Suprapubic skin (tissue), 3 donors: ENCODE data around the gene PPP1R37.

ENCODE experiments used
- POLR2A ChIP-seq, 2 donors: fragments of 450-650 bp; IDR thresholded peaks; one replicate each; pipeline ENCODE4 v1.6.1; 2017; ENCODE audit warnings: antibody characterized with exemption in 2 of 2, mild to moderate bottlenecking in 2 of 2, moderate library complexity in 2 of 2
- TF ChIP-seq, protein P1 (sequence below), 2 donors: fragments of 200-600 bp in 1 of 2; fragments of 450-650 bp in 1 of 2; sonication (generic) in 1 of 2; IDR thresholded peaks; one replicate each; pipeline ENCODE4 v1.5.1; 2016 to 2019; ENCODE audit warnings: antibody characterized with exemption in 2 of 2, mild to moderate bottlenecking in 1 of 2, moderate library complexity in 1 of 2

DNA sequence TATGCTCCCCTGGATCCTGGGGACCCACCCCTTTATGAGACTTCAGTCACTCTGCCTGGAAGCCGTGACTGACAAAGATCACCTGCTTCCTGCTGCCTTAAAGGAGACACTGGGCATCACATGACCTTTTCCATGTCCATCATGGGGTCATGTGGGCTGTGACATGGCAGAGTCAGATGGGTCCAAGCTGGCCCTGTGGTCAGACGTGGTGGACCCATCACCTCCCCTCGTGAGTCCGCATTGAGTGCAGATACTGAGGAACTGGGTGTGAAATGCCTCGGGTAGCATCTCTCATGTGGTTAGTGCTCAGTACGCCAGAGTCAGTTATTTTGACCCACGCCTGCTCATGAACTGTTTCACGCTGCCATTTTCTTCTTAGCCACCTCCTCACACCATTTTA, 40.7 kb downstream of the PPP1R37 start:
- TF ChIP-seq, protein P1, sequence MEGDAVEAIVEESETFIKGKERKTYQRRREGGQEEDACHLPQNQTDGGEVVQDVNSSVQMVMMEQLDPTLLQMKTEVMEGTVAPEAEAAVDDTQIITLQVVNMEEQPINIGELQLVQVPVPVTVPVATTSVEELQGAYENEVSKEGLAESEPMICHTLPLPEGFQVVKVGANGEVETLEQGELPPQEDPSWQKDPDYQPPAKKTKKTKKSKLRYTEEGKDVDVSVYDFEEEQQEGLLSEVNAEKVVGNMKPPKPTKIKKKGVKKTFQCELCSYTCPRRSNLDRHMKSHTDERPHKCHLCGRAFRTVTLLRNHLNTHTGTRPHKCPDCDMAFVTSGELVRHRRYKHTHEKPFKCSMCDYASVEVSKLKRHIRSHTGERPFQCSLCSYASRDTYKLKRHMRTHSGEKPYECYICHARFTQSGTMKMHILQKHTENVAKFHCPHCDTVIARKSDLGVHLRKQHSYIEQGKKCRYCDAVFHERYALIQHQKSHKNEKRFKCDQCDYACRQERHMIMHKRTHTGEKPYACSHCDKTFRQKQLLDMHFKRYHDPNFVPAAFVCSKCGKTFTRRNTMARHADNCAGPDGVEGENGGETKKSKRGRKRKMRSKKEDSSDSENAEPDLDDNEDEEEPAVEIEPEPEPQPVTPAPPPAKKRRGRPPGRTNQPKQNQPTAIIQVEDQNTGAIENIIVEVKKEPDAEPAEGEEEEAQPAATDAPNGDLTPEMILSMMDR (IDR thresholded peaks at IDR 0.05), result no peak
- TF ChIP-seq POLR2A (IDR thresholded peaks at IDR 0.05), result no peak
